Kidney (tissue), 14 donors: ENCODE results near the gene FAM3C. TPM values are rescaled to one million over a fixed set of nuclear protein-coding genes. Genes with fewer than 3 reads are reported as not detected.
A peak's percentile ranks its signal among the peaks of the same experiment; 100 is the strongest.

Source experiments
- DNase-seq, 5 donors: peaks; one replicate each; pipeline ENCODE4 v3.0.0-alpha.2; 2013 to 2020
- FAIRE-seq: peaks from 2 replicates; lab custom pipeline; 2012; peaks lifted over from hg19 to GRCh38; lab: Jason Lieb, UNC
- H3K27ac ChIP-seq, 2 donors: one replicate each; pipeline ENCODE4 v1.7.0; 2013; ENCODE audit warnings: low read depth in 2 of 2, low read length in 2 of 2, inconsistent platforms in 1 of 2
- H3K27me3 ChIP-seq: one replicate; pipeline ENCODE4 v1.7.1; 2013; ENCODE audit warnings: low read length, inconsistent platforms; ENCODE audit not compliant: control insufficient read depth, insufficient read depth
- H3K36me3 ChIP-seq, 3 donors: one replicate each; pipeline versions ENCODE4 v1.7.0 to v1.7.1; 2013; ENCODE audit warnings: low read length in 3 of 3, control low read depth in 1 of 3, inconsistent platforms in 1 of 3; ENCODE audit not compliant: insufficient read depth in 3 of 3, control insufficient read depth in 2 of 3
- H3K4me1 ChIP-seq, 3 donors: one replicate each; pipeline versions ENCODE4 v1.7.0 to v1.7.1; 2013; ENCODE audit warnings: low read length in 3 of 3, inconsistent platforms in 1 of 3, low read depth in 1 of 3; ENCODE audit not compliant: control insufficient read depth in 2 of 3, insufficient read depth in 2 of 3
- H3K4me3 ChIP-seq, 3 donors: one replicate each; pipeline versions ENCODE4 v1.7.0 to v1.8.1; 2013; ENCODE audit warnings: low read length in 3 of 3, control low read depth in 1 of 3, inconsistent platforms in 1 of 3
- H3K9ac ChIP-seq, 3 donors: one replicate each; pipeline versions ENCODE4 v1.7.0 to v1.7.1; 2013; ENCODE audit warnings: low read length in 3 of 3, control low read depth in 1 of 3, inconsistent platforms in 1 of 3
- H3K9me3 ChIP-seq, 3 donors: one replicate each; pipeline versions ENCODE4 v1.7.0 to v1.7.1; 2013; ENCODE audit warnings: low read length in 3 of 3, control low read depth in 1 of 3, inconsistent platforms in 1 of 3; ENCODE audit not compliant: control insufficient read depth in 2 of 3, insufficient read depth in 1 of 3
- CTCF ChIP-seq: IDR thresholded peaks from 3 replicates; pipeline ENCODE4 v1.5.1; 2012; ENCODE audit warnings: mild to moderate bottlenecking, moderate library complexity, borderline replicate concordance; ENCODE audit not compliant: insufficient read depth; ENCODE audit errors: extremely low read depth
- intact Hi-C: fragments of 100-400 bp; cut with DNase I; formaldehyde crosslinking; loops from one replicate; pipeline ENCODE4 v1.11.1; 2022
- polyA plus RNA-seq: library from polyadenylated mRNA; stranded (reverse); fragments of 350-450 nt; fragmentation: Illumina TruSeq; extraction: RNeasy Lipid Tissue Mini Kit (QIAGEN cat#74804); gene quantifications from one replicate; pipeline ENCODE4 v1.2.3, GENCODE V29; 2014; ENCODE audit warnings: low read depth, low replicate concordance; ENCODE audit not compliant: insufficient read depth
- total RNA-seq: library from RNA; stranded (reverse); fragmentation: NEBNext Ultra II Directional; extraction: Animal tissue kit (Norgen Biotek cat#: 25700); gene quantifications from one replicate; pipeline ENCODE4 v1.2.1, GENCODE V29; 2021
- donor health status: control.
- donor health status: control.
- donor health status: control.
- donor health status: control.
- donor health status: control.
- donor health status: DM: yes; HTN: yes; CAD: no.
- donor health status: Normal renal cell carcinoma (clear cell type).

The FAM3C gene
- total and polyA plus RNA-seq, 2 donors from 2014 or later: 49.5 to 82.6 TPM

GRCh38 chr7:121402701-121403100, 6.6 kb upstream of the FAM3C start:
- FAIRE-seq (no peak), DNase-seq (no peak)
- Histone ChIP-seq H3K9me3 (no peaks in the 10 kb centered on the region), H3K27me3 (no peaks in the 10 kb centered on the region), H3K27ac (no peak overlapping the region), H3K4me3 (no peak overlapping the region), H3K36me3 (no peaks in the 10 kb centered on the region), H3K9ac (no peak overlapping the region), H3K4me1 (peaks cover 0 to 2% (median 0%) of the 10 kb centered on the region in 3 donors)
- intact Hi-C loops: no loop called here
- no peak for TF ChIP-seq CTCF

GRCh38 chr7:121401896-121402295, 5.8 kb upstream of the FAM3C start:
- H3K36me3 ChIP-seq: no peaks in the 10 kb centered on the region
- no peak for TF ChIP-seq CTCF
- H3K27ac ChIP-seq: no peak overlapping the region
- H3K9me3 ChIP-seq: no peaks in the 10 kb centered on the region
- DNase-seq (no peak), FAIRE-seq (no peak)
- intact Hi-C loops: no loop called here
- no peak overlapping the region for H3K9ac ChIP-seq
- no peak overlapping the region for H3K4me3 ChIP-seq
- peaks cover 0 to 6% (median 3%) of the 10 kb centered on the region in 3 donors for H3K4me1 ChIP-seq
- no peaks in the 10 kb centered on the region for H3K27me3 ChIP-seq

- peaks cover 2 to 11% (median 3%) of the 10 kb centered on the region in 3 donors for H3K4me1 ChIP-seq
- TF ChIP-seq CTCF: peak; percentile 35
- no peak for FAIRE-seq
- peak overlapping the region in 1 of 2 donors; percentile 59 for H3K27ac ChIP-seq
- H3K4me3 ChIP-seq: peak overlapping the region in 2 of 3 donors; percentile 33 to 61
- no peaks in the 10 kb centered on the region for H3K36me3 ChIP-seq
- H3K9ac ChIP-seq: no peak overlapping the region
- DNase-seq: peak in 3 of 5 donors; percentile 10 to 40 (median 14)
- no peaks in the 10 kb centered on the region for H3K27me3 ChIP-seq
- no peaks in the 10 kb centered on the region for H3K9me3 ChIP-seq
- intact Hi-C loops: no loop called here
Measured at GRCh38 chr7:121398246-121398645, 2.1 kb upstream of the FAM3C start.

GRCh38 chr7:121397822-121398221, 1.7 kb upstream of the FAM3C start:
- H3K9me3 ChIP-seq: no peaks in the 10 kb centered on the region
- FAIRE-seq: peak; percentile 73
- intact Hi-C loops: no loop called here
- no peak for TF ChIP-seq CTCF
- H3K27me3 ChIP-seq: no peaks in the 10 kb centered on the region
- H3K36me3 ChIP-seq: no peaks in the 10 kb centered on the region
- H3K4me1 ChIP-seq: peaks cover 2 to 11% (median 3%) of the 10 kb centered on the region in 3 donors
- peak in 2 of 5 donors; percentile 23 to 48 for DNase-seq
- H3K9ac ChIP-seq: no peak overlapping the region
- peak overlapping the region in 2 of 3 donors; percentile 33 to 61 for H3K4me3 ChIP-seq
- peak overlapping the region in 1 of 2 donors; percentile 13 for H3K27ac ChIP-seq
